ENCODE data around the gene RAB11FIP4.

GRCh38 chr17:31373150-31374093 lies 18.1 kb upstream of the RAB11FIP4 start:
- no peak for TF ChIP-seq PRDM10 (tag by site-specific recombination; IDR thresholded peaks at IDR 0.05)
- TF ChIP-seq, protein P1, sequence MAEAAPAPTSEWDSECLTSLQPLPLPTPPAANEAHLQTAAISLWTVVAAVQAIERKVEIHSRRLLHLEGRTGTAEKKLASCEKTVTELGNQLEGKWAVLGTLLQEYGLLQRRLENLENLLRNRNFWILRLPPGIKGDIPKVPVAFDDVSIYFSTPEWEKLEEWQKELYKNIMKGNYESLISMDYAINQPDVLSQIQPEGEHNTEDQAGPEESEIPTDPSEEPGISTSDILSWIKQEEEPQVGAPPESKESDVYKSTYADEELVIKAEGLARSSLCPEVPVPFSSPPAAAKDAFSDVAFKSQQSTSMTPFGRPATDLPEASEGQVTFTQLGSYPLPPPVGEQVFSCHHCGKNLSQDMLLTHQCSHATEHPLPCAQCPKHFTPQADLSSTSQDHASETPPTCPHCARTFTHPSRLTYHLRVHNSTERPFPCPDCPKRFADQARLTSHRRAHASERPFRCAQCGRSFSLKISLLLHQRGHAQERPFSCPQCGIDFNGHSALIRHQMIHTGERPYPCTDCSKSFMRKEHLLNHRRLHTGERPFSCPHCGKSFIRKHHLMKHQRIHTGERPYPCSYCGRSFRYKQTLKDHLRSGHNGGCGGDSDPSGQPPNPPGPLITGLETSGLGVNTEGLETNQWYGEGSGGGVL (tag by site-specific recombination; IDR thresholded peaks at IDR 0.05), result no peak
- no peak for TF ChIP-seq CTCF (tag by site-specific recombination; IDR thresholded peaks at IDR 0.05)
- TF ChIP-seq ZNF274 (IDR thresholded peaks at IDR 0.05; ENCODE audit: low read length), result no peak
- TF ChIP-seq ZNF274 (tag by site-specific recombination; IDR thresholded peaks at IDR 0.05; ENCODE audit: borderline replicate concordance), result no peak
- no peak for TF ChIP-seq ZNF670 (tag by site-specific recombination; IDR thresholded peaks at IDR 0.05; ENCODE audit: low read depth)

Measured in HEK293 (cell line).